HG03025 (cell line): Measurements from ENCODE around the gene RFX2.

Experiments
- ATAC-seq: cut with Tn5 transposase; IDR thresholded peaks from one replicate; pipeline ENCODE4 v1.9.1; 2021; ENCODE audit warnings: mild to moderate bottlenecking, moderate library complexity; ENCODE audit not compliant: unreplicated experiment, low FRiP score

The RFX2 gene

DNA sequence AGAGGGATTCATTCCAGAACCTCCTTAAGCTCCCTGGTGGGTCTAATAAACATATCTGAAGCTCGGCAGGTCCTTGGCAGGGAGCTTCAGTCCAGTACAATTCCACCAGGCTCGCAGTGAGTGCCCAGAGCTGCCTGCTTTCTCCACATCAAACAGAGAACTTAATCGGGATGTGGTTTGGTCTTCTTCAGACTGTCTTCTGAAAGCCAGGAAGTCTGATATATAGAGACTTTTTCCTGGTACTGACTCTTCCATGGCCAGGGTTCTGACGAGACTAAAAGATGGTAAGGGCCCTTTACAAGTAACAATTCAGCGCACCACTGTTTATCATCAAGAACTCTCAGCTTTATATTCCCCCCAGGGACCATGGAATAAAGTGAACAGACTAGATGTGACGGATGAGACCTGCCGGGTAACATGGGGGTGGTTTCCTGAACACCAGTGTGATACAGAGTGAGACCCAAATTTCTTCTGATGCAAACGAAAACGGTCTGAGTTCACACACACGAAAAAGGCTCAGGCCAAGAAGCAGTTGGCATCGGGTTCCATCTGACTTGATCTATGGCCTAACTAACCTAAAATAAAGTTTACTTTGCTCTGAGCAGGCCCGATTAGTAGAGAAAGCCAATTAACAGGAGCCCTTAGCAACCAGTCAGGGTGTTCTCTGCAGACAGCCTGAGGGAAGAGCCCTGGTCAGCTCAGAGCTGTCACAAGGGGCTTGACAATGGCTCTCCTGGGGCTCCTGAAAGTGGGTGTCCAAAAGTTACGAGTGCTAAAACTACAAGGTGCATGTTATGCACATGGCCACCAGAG lies 161.3 kb downstream of the RFX2 start:
- no peak for ATAC-seq

- ATAC-seq, result no peak
These were observed 162.9 kb downstream of the RFX2 start for GRCh38 chr19:5947435-5947834.

GRCh38 chr19:5943623-5944022 lies 166.7 kb downstream of the RFX2 start:
- ATAC-seq, result no peak
